Psoas muscle (tissue), 8 donors: ENCODE measurements around the gene EXOSC2. TPM values are rescaled to one million over a fixed set of nuclear protein-coding genes. Genes with fewer than 3 reads are reported as not detected.

ENCODE experiments used
- ATAC-seq, 4 donors: fragments of 200-7000 bp; cut with Tn5 transposase; one replicate each; pipeline ENCODE4 v1.9.1; 2020; ENCODE audit warnings: moderate library complexity in 3 of 4, mild to moderate bottlenecking in 2 of 4
- DNase-seq, 2 donors: peaks; one replicate each; pipeline ENCODE4 v3.0.0-alpha.2; 2020
- H3K27ac ChIP-seq: fragments of 200-600 bp; one replicate; pipeline ENCODE4 v1.8.0; 2022
- H3K27me3 ChIP-seq, 3 donors: fragments of 200-600 bp in 1 of 3; one replicate each; pipeline versions ENCODE4 v1.6.1 to v1.8.0; 2013 to 2022; ENCODE audit warnings: low read length in 2 of 3, mild to moderate bottlenecking in 2 of 3, moderate library complexity in 1 of 3; ENCODE audit not compliant: insufficient read depth in 3 of 3
- H3K36me3 ChIP-seq, 2 donors: fragments of 200-600 bp in 1 of 2; one replicate each; pipeline versions ENCODE4 v1.6.1 to v1.8.0; 2013 to 2022; ENCODE audit warnings: low read depth in 1 of 2, mild to moderate bottlenecking in 1 of 2, moderate library complexity in 1 of 2; ENCODE audit not compliant: insufficient read depth in 1 of 2
- H3K4me1 ChIP-seq: fragments of 200-600 bp; one replicate; pipeline ENCODE4 v1.8.0; 2022
- H3K4me3 ChIP-seq: fragments of 200-600 bp; one replicate; pipeline ENCODE4 v1.8.0; 2022; ENCODE audit warnings: mild to moderate bottlenecking
- H3K9me3 ChIP-seq: fragments of 200-600 bp; one replicate; pipeline ENCODE4 v1.8.0; 2022
- WGBS, 3 donors: extraction: QIAGEN DNeasy Blood & Tissue Kit; methylation state at CpG; one replicate each; pipeline versions ENCODE4 v1.1.6 to v1.1.7; 2013; 5-methylcytosine and 5-hydroxymethylcytosine counted together
- intact Hi-C, 2 donors: fragments of 100-400 bp; cut with DNase I; formaldehyde crosslinking; loops; one replicate each; pipeline versions ENCODE4 v1.11.0 to v1.14.2; 2022
- polyA plus RNA-seq, 3 donors: library from polyadenylated mRNA; stranded (reverse); fragments of 200-250 nt; gene quantifications; one replicate each; pipeline ENCODE4 v1.2.3, GENCODE V29; 2013
- total RNA-seq, 4 donors: library from RNA; stranded (reverse); fragmentation: NEBNext Ultra II Directional in 2 of 4; extraction: Animal tissue kit (Norgen Biotek cat#: 25700) in 2 of 4; gene quantifications; one replicate each; pipeline versions ENCODE4 v1.2.1 to v1.2.4, GENCODE V29; 2021 to 2023
- TF ChIP-seq, protein P1 (sequence below): fragments of 200-600 bp; IDR thresholded peaks from one replicate; pipeline ENCODE4 v1.8.0; 2022; ENCODE audit warnings: antibody characterized with exemption
- donor health status: healthy with polysubstance abuse.
- donor health status: DM: no; HTN: no; CAD: no; lungs with moderate emphysema.
- donor health status: Bipolar disorder and iron deficiency.
- donor health status: healthy.
- donor health status: DM: yes; HTN: yes; CAD: no.
- donor health status: DM: no; HTN: no; CAD: no.
- donor health status: DM: no; HTN: no; CAD: no.
- donor health status: DM: yes; HTN: yes; CAD: no.

Gene EXOSC2
- total and polyA plus RNA-seq, 7 donors: 11.8 to 25.0 (median 15.5) TPM

DNA sequence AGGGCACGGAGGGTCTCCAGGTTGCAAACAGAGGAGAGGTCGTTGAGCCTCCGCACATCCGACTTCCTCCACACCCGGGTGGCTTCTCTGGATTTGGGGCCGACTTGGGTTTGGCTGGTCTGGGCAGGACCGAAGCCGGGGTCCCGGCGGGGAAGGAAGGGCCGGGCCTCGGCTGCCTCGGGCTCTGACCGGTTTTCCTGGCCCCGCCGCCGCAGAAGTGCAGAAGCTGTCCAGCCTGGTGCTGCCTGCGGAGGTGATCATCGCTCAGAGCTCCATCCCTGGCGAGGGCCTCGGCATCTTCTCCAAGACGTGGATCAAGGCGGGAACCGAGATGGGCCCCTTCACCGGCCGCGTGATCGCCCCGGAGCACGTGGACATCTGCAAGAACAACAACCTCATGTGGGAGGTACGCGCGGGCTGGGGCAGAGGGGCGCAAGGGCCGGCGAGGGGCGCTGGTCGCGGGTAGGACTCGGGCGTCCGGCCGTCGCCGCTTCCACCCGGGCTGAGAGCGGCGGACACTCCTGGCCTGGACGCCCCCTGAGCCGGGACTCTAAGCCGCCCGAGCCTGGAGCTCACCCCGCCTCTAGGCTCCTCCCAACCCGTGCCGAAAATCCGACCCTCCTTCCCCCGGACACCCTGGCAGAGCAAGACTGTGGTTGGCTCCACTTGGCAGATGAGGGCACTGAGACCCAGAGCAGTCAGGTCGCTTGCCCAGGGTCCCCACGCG lies 27.0 kb upstream of the EXOSC2 start:
- Histone ChIP-seq H3K4me3 (no peak overlapping the region), H3K36me3 (no peaks in the 10 kb centered on the region), H3K4me1 (peaks cover 16% of the 10 kb centered on the region), H3K27ac (no peak overlapping the region), H3K27me3 (peaks cover 0 to 68% (median 44%) of the 10 kb centered on the region in 3 donors), H3K9me3 (no peaks in the 10 kb centered on the region)
- DNase-seq (no peak), ATAC-seq (no peak)
- 38 to 50% (median 48%) methylated on average over 39 to 60 of the region's 60 CpGs for WGBS, 3 donors
- TF ChIP-seq, protein P1, sequence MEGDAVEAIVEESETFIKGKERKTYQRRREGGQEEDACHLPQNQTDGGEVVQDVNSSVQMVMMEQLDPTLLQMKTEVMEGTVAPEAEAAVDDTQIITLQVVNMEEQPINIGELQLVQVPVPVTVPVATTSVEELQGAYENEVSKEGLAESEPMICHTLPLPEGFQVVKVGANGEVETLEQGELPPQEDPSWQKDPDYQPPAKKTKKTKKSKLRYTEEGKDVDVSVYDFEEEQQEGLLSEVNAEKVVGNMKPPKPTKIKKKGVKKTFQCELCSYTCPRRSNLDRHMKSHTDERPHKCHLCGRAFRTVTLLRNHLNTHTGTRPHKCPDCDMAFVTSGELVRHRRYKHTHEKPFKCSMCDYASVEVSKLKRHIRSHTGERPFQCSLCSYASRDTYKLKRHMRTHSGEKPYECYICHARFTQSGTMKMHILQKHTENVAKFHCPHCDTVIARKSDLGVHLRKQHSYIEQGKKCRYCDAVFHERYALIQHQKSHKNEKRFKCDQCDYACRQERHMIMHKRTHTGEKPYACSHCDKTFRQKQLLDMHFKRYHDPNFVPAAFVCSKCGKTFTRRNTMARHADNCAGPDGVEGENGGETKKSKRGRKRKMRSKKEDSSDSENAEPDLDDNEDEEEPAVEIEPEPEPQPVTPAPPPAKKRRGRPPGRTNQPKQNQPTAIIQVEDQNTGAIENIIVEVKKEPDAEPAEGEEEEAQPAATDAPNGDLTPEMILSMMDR: no peak
- intact Hi-C loops: no loop called here

DNA sequence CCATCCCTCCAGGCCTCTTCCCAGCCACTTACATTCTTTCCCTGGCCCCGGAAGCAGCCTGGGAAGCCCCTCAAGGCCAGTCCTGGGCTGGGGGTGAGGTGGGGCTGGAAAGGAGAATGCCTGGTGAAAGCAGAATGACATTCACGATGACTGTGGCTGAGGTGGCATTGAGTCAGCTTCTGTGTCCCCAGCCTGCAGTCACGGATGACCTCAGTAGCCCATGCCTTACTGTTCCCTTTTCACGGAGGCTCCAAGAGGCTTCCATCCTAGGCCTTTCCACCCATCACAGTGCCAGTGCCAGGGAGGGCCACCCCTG lies 26.5 kb upstream of the EXOSC2 start:
- Histone ChIP-seq H3K36me3 (no peaks in the 10 kb centered on the region), H3K27ac (no peak overlapping the region), H3K9me3 (no peaks in the 10 kb centered on the region), H3K4me1 (peaks cover 13% of the 10 kb centered on the region), H3K4me3 (no peak overlapping the region), H3K27me3 (peaks cover 0 to 62% (median 40%) of the 10 kb centered on the region in 3 donors)
- TF ChIP-seq, protein P1: no peak
- DNase-seq (no peak), ATAC-seq (no peak)
- intact Hi-C loops: no loop called here
- WGBS, 3 donors: 57 to 77% (median 72%) methylated on average over 4 of the region's 4 CpGs

DNA sequence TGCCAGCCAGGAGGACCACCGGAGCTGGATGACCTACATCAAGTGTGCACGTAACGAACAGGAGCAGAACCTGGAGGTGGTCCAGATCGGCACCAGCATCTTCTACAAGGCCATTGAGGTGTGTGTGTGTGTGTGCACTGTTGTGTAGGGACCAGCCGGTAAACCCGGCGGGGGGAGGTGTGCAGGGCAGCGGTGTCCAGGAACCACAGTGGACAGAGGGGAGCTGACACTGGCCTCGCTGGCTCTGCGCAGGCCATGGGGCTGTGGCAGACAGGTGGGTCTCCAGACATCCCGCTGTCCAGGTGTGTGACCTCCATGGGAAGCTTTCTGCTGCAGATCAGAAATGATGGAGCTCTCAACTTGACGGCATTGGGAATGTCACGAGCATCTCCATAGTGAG lies 25.4 kb upstream of the EXOSC2 start:
- intact Hi-C loops: no loop called here
- 91 to 92% (median 92%) methylated on average over 13 of the region's 13 CpGs for WGBS, 3 donors
- H3K27me3 ChIP-seq: peaks cover 0 to 51% (median 31%) of the 10 kb centered on the region in 3 donors
- H3K36me3 ChIP-seq: no peaks in the 10 kb centered on the region
- H3K4me3 ChIP-seq: no peak overlapping the region
- peaks cover 13% of the 10 kb centered on the region for H3K4me1 ChIP-seq
- DNase-seq (no peak), ATAC-seq (no peak)
- no peaks in the 10 kb centered on the region for H3K9me3 ChIP-seq
- TF ChIP-seq, protein P1: no peak
- no peak overlapping the region for H3K27ac ChIP-seq

DNA sequence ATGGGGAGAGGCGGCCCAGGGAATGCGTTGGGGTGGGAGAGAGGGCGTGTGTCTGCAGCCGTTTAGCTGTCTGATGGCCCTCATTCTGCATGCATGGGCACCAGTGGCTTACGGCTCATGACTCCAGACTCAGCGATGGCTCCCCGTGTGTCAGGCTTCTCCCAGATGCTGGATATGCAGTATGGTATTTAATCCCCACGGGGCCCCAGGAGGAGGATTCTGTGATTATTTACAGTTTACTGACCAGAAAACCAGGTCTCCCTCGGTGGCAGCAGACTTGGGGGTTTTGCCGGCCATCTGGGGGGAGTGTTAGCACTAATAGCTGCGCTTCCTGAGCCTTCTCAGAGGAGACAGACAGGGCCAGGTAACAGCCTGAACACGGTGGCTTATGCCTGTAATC lies 24.9 kb upstream of the EXOSC2 start:
- Histone ChIP-seq H3K9me3 (no peaks in the 10 kb centered on the region), H3K4me3 (no peak overlapping the region), H3K4me1 (peaks cover 13% of the 10 kb centered on the region), H3K27me3 (peaks cover 0 to 47% (median 30%) of the 10 kb centered on the region in 3 donors), H3K36me3 (no peaks in the 10 kb centered on the region), H3K27ac (no peak overlapping the region)
- TF ChIP-seq, protein P1: no peak
- intact Hi-C loops: no loop called here
- ATAC-seq (no peak), DNase-seq (no peak)
- 64 to 72% (median 69%) methylated on average over 12 of the region's 12 CpGs for WGBS, 3 donors

DNA sequence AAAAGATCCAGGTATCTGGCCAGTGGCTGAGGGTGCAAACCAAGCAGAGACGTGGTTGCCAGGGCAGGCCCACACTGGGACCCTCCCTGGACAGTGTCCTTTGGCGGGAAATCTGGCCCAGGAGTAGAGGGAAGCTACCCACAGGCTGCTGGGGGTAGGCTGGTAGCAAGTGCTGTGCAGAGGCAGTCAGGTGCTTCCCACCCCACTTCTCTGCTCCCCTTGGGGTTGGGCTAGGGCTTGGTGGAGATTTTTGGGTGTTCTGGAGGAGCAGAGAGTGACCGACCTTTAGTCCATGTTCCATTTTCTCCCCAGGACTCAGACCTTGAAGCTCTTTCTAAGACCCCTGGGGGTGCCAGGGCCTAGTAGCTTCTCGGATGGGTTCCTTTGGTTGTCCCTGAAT lies 23.6 kb upstream of the EXOSC2 start:
- Histone ChIP-seq H3K4me1 (peaks cover 7% of the 10 kb centered on the region), H3K4me3 (no peak overlapping the region), H3K36me3 (no peaks in the 10 kb centered on the region), H3K27me3 (peaks cover 0 to 34% (median 18%) of the 10 kb centered on the region in 3 donors), H3K9me3 (no peaks in the 10 kb centered on the region), H3K27ac (no peak overlapping the region)
- intact Hi-C loops: no loop called here
- DNase-seq (no peak), ATAC-seq (no peak)
- WGBS, 3 donors: 84 to 93% (median 88%) methylated on average over 4 of the region's 4 CpGs
- TF ChIP-seq, protein P1: no peak
